NK-92 treated with Interleukin-12 subunit alpha and Interleukin-12 subunit beta, amount 100 ng/mL, for 24 hours (cell line): ENCODE data around the gene NKIRAS1.
"Not testable (repeated sequence)": the region's sequence is repeated elsewhere in the genome, so short reads cannot be mapped to it uniquely, and the experiment has no call there.

Experiments
- DNase-seq: peaks from one replicate; lab custom pipeline; 2025; lab: John Stamatoyannopoulos, UW

The NKIRAS1 gene

GRCh38 chr3:23940775-23941174 lies 24.0 kb upstream of the NKIRAS1 start:
- no peak for DNase-seq

GRCh38 chr3:23938688-23939087 lies 21.9 kb upstream of the NKIRAS1 start:
- no peak for DNase-seq

- no peak for DNase-seq
Measured at GRCh38 chr3:23937296-23937695, 20.5 kb upstream of the NKIRAS1 start.

- DNase-seq: no peak
Measured at GRCh38 chr3:23934253-23934652, 17.5 kb upstream of the NKIRAS1 start.

- DNase-seq: no peak
Measured at GRCh38 chr3:23932571-23932970, 15.8 kb upstream of the NKIRAS1 start.

- no peak for DNase-seq
Measured at GRCh38 chr3:23931597-23931996, 14.8 kb upstream of the NKIRAS1 start.

- no peak for DNase-seq
Measured at GRCh38 chr3:23928524-23928923, 11.7 kb upstream of the NKIRAS1 start.

GRCh38 chr3:23926736-23927135 lies 9.9 kb upstream of the NKIRAS1 start:
- no peak for DNase-seq

GRCh38 chr3:23926246-23926645 lies 9.5 kb upstream of the NKIRAS1 start:
- DNase-seq: no peak

GRCh38 chr3:23923786-23924185 lies 7.0 kb upstream of the NKIRAS1 start:
- DNase-seq: no peak

- no peak for DNase-seq
Measured at GRCh38 chr3:23921052-23921511, 4.3 kb upstream of the NKIRAS1 start.

- no peak for DNase-seq
Measured at GRCh38 chr3:23920151-23920655, 3.4 kb upstream of the NKIRAS1 start.

GRCh38 chr3:23919628-23920027 lies 2.8 kb upstream of the NKIRAS1 start:
- no peak for DNase-seq

- not testable (repeated sequence) for DNase-seq
Measured at GRCh38 chr3:23918331-23918730, 1.5 kb upstream of the NKIRAS1 start.

- DNase-seq: not testable (repeated sequence)
Measured at GRCh38 chr3:23917679-23918303, 1.0 kb upstream of the NKIRAS1 start.

- DNase-seq: peak; percentile 27
Measured at GRCh38 chr3:23916152-23916885, 471 bp downstream of the NKIRAS1 start.

GRCh38 chr3:23915537-23916108 lies 1.2 kb downstream of the NKIRAS1 start:
- DNase-seq: no peak

- no peak for DNase-seq
Measured at GRCh38 chr3:23913873-23914743, 2.7 kb downstream of the NKIRAS1 start.

GRCh38 chr3:23913182-23913581 lies 3.6 kb downstream of the NKIRAS1 start:
- DNase-seq: no peak

- not testable (repeated sequence) for DNase-seq
Measured at GRCh38 chr3:23912335-23912734, 4.5 kb downstream of the NKIRAS1 start.

GRCh38 chr3:23911397-23911796 lies 5.4 kb downstream of the NKIRAS1 start:
- no peak for DNase-seq

- no peak for DNase-seq
Measured at GRCh38 chr3:23909341-23909740, 7.4 kb downstream of the NKIRAS1 start.
